Nephron (organoid): ENCODE results near the gene RYR2.
A peak's percentile ranks its signal among the peaks of the same experiment; 100 is the strongest.

ENCODE experiments used
- H3K27ac Mint-ChIP-seq, 3 experiments: 2 replicates each; pipeline ENCODE4 v1.8.0; 2020; ENCODE audit warnings: mixed read lengths in 3 of 3, mild to moderate bottlenecking in 2 of 3, moderate library complexity in 1 of 3
- H3K27me3 Mint-ChIP-seq: 2 replicates; pipeline ENCODE4 v1.8.0; 2021; ENCODE audit warnings: low read depth, mild to moderate bottlenecking, moderate library complexity, mixed read lengths
- H3K36me3 Mint-ChIP-seq: 2 replicates; pipeline ENCODE4 v1.8.0; 2020; ENCODE audit warnings: low read depth, mixed read lengths
- H3K4me1 Mint-ChIP-seq: 2 replicates; pipeline ENCODE4 v1.8.0; 2020; ENCODE audit warnings: mixed read lengths
- H3K4me3 Mint-ChIP-seq, 3 experiments: 2 replicates each; pipeline ENCODE4 v1.8.0; 2020; ENCODE audit warnings: mild to moderate bottlenecking in 3 of 3, mixed read lengths in 3 of 3, moderate library complexity in 2 of 3
- H3K9me3 Mint-ChIP-seq: 2 replicates; pipeline ENCODE4 v1.8.0; 2020; ENCODE audit warnings: mixed read lengths
- TF ChIP-seq, protein P1 (sequence below), 3 experiments: fragments of 200-600 bp; sonication (generic); IDR thresholded peaks; one replicate each; pipeline ENCODE4 v1.5.0; 2021; ENCODE audit warnings: antibody characterized with exemption in 3 of 3; ENCODE audit not compliant: unreplicated experiment in 3 of 3

Gene RYR2

DNA sequence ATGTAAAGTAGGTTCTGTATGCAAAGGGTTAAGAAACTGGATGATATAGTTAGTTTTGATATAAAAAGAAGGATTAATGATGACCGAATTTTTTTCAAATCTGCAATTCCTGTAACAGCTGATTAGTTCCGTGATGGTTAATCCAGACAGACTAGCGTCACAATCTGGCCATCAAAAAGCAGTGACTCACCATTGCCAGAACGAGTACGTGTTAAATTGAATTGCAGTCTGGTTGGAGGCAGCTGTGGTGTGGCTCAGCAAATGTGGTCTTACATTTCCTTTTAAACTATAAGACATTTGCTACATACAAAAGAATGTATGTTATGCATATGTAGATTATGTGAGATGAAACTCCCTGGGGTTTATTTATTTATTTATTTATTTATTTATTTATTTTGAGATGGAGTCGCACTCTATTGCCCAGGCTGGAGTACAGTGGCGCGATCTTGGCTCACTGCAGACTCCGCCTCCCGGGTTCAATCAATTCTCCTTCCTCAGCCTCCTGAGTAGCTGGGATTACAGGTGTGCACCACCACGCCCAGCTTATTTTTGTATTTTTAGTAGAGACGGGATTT is 139.8 kb downstream of the RYR2 start:
- Mint-ChIP-seq H3K9me3 (no peaks in the 10 kb centered on the region), H3K36me3 (no peaks in the 10 kb centered on the region), H3K27ac (peak overlapping the region in 2 of 3 experiments; percentile 24 to 33), H3K4me1 (peaks cover 41% of the 10 kb centered on the region), H3K27me3 (no peaks in the 10 kb centered on the region), H3K4me3 (no peak overlapping the region)
- TF ChIP-seq, protein P1, sequence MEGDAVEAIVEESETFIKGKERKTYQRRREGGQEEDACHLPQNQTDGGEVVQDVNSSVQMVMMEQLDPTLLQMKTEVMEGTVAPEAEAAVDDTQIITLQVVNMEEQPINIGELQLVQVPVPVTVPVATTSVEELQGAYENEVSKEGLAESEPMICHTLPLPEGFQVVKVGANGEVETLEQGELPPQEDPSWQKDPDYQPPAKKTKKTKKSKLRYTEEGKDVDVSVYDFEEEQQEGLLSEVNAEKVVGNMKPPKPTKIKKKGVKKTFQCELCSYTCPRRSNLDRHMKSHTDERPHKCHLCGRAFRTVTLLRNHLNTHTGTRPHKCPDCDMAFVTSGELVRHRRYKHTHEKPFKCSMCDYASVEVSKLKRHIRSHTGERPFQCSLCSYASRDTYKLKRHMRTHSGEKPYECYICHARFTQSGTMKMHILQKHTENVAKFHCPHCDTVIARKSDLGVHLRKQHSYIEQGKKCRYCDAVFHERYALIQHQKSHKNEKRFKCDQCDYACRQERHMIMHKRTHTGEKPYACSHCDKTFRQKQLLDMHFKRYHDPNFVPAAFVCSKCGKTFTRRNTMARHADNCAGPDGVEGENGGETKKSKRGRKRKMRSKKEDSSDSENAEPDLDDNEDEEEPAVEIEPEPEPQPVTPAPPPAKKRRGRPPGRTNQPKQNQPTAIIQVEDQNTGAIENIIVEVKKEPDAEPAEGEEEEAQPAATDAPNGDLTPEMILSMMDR (IDR thresholded peaks at IDR 0.05; ENCODE audit: unreplicated experiment in 3 of 3) = no peak

DNA sequence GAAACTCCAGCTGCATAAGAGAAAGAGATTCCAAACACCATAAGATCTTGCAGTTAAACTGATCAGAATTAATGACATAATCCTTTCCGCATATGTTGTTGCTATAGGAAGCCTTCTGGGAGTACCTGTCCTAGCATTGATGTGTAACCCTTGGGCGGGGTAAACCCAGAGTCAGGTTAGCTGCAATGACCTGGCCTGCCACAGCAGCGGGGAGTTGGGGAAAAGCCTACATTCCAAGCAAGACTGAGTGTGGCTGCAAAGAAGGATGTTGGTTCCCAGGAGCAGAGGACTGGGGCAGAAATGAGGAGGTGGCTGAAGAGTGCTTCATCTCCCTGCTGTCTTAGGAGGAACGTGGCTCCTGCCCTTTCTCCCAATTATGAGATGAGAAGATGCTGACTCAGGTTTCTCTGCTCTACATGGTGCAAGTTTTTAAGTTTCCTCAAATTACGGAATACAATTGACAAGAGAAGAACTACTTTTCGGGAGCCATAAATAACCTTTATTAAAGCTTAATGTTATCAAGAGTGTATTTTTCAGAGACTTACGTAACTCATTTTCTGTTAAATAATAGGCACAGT is 142.1 kb downstream of the RYR2 start:
- H3K9me3 Mint-ChIP-seq = no peaks in the 10 kb centered on the region
- no peak overlapping the region for H3K27ac Mint-ChIP-seq
- no peaks in the 10 kb centered on the region for H3K27me3 Mint-ChIP-seq
- H3K36me3 Mint-ChIP-seq = no peaks in the 10 kb centered on the region
- peaks cover 45% of the 10 kb centered on the region for H3K4me1 Mint-ChIP-seq
- TF ChIP-seq, protein P1 (IDR thresholded peaks at IDR 0.05; ENCODE audit: unreplicated experiment in 3 of 3) = no peak
- no peak overlapping the region for H3K4me3 Mint-ChIP-seq

DNA sequence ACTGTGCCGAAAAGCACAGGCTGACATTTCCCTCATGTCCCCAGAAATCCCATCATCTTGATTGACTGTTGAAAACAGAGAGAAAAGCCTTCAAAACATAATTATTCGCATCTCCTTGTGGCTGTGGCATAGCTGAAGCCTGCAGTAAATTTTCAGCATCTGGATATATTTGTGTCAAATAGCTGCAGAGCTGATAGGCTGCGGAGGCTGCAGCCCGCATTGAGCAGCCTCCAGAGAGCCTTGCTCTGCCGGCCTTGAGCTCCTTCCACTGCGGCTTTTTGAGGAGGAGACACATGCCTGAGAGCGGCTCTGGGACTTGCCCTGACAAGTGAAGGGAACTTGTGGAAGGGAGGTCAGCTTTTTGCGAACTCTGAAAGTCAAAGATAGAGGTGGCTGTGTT is 144.7 kb downstream of the RYR2 start:
- Mint-ChIP-seq H3K27ac (no peak overlapping the region), H3K36me3 (no peaks in the 10 kb centered on the region), H3K4me1 (peaks cover 30% of the 10 kb centered on the region), H3K9me3 (no peaks in the 10 kb centered on the region), H3K4me3 (no peak overlapping the region), H3K27me3 (no peaks in the 10 kb centered on the region)
- TF ChIP-seq, protein P1 (IDR thresholded peaks at IDR 0.05; ENCODE audit: unreplicated experiment in 3 of 3) = no peak

GRCh38 chr1:237187842-237188241 is 145.9 kb downstream of the RYR2 start:
- Mint-ChIP-seq H3K27me3 (no peaks in the 10 kb centered on the region), H3K36me3 (no peaks in the 10 kb centered on the region), H3K9me3 (no peaks in the 10 kb centered on the region), H3K27ac (no peak overlapping the region), H3K4me1 (peaks cover 26% of the 10 kb centered on the region), H3K4me3 (no peak overlapping the region)
- TF ChIP-seq, protein P1 (IDR thresholded peaks at IDR 0.05; ENCODE audit: unreplicated experiment in 3 of 3) = no peak

GRCh38 chr1:237191403-237191802 is 149.4 kb downstream of the RYR2 start:
- no peak overlapping the region for H3K27ac Mint-ChIP-seq
- H3K9me3 Mint-ChIP-seq = no peaks in the 10 kb centered on the region
- peaks cover 13% of the 10 kb centered on the region for H3K4me1 Mint-ChIP-seq
- H3K4me3 Mint-ChIP-seq = no peak overlapping the region
- TF ChIP-seq, protein P1 (IDR thresholded peaks at IDR 0.05; ENCODE audit: unreplicated experiment in 3 of 3) = no peak
- H3K36me3 Mint-ChIP-seq = no peaks in the 10 kb centered on the region
- no peaks in the 10 kb centered on the region for H3K27me3 Mint-ChIP-seq
